SK-N-SH (cell line): ENCODE data around the gene MAGEB16. TPM values are rescaled to one million over a fixed set of nuclear protein-coding genes. Genes with fewer than 3 reads are reported as not detected.

Experiments used
- CTCF ChIA-PET: fragments of 300-600, 350-600 bp; formaldehyde crosslinking; extraction: SDS; loops from one replicate; lab custom pipeline; 2021; lab: Yijun Ruan, JAX
- POLR2A ChIA-PET: fragments of 350-600 bp; sonication (Branson Sonifier 250); formaldehyde crosslinking; extraction: SDS; loops from one replicate; lab custom pipeline; 2020; ENCODE audit warnings: antibody characterized with exemption, inconsistent platforms; lab: Yijun Ruan, JAX
- DNase-seq: peaks from one replicate; pipeline ENCODE4 v3.0.0; 2012
- H2AFZ ChIP-seq: fragments of 200-600 bp; sonication (generic); 2 replicates; pipeline ENCODE4 v1.8.1; 2016; ENCODE audit warnings: antibody characterized with exemption, mild to moderate bottlenecking, low read depth
- H3F3A ChIP-seq: fragments of 200-600 bp; sonication (generic); replicated peaks from 2 replicates; pipeline ENCODE3; 2016; ENCODE audit warnings: antibody characterized with exemption, mild to moderate bottlenecking; ENCODE audit not compliant: insufficient read depth
- H3K27ac ChIP-seq, 2 experiments: fragments of 200-500 bp in 1 of 2; fragments of 200-600 bp in 1 of 2; sonication (Bioruptor generic) in 1 of 2; sonication (generic), shearing (Covaris generic) in 1 of 2; 2 replicates each; pipeline versions ENCODE4 v1.5.1 to v1.6.1; 2014 to 2016; ENCODE audit warnings: low read depth in 2 of 2, inconsistent platforms in 1 of 2, low read length in 1 of 2, mild to moderate bottlenecking in 1 of 2, mixed read lengths in 1 of 2
- H3K27me3 ChIP-seq: fragments of 200-600 bp; sonication (generic), shearing (Covaris generic); 2 replicates; pipeline ENCODE4 v1.6.1; 2016; ENCODE audit warnings: mixed run types; ENCODE audit not compliant: insufficient read depth
- H3K36me3 ChIP-seq, 2 experiments: fragments of 200-500 bp in 1 of 2; fragments of 200-600 bp in 1 of 2; sonication (Bioruptor generic) in 1 of 2; sonication (generic) in 1 of 2; replicated peaks in 1 of 2; 2 replicates each; pipeline versions ENCODE3 to v1.5.1; 2014 to 2016; ENCODE audit warnings: low read length in 1 of 2, mild to moderate bottlenecking in 1 of 2; ENCODE audit not compliant: insufficient read depth in 2 of 2, control insufficient read depth in 1 of 2
- H3K4me1 ChIP-seq, 2 experiments: fragments of 200-500 bp in 1 of 2; fragments of 200-600 bp in 1 of 2; sonication (Bioruptor generic) in 1 of 2; sonication (generic), shearing (Covaris generic) in 1 of 2; 2 replicates each; pipeline versions ENCODE4 v1.5.1 to v1.6.1; 2014 to 2016; ENCODE audit warnings: low read depth in 1 of 2, low read length in 1 of 2, mixed run types in 1 of 2; ENCODE audit not compliant: insufficient read depth in 2 of 2, control insufficient read depth in 1 of 2
- H3K4me2 ChIP-seq: fragments of 200-600 bp; sonication (generic), shearing (Covaris generic); 2 replicates; pipeline ENCODE4 v1.6.1; 2017; ENCODE audit warnings: mixed run types
- H3K4me3 ChIP-seq, 2 experiments: fragments of 200-500 bp in 1 of 2; fragments of 200-600 bp in 1 of 2; sonication (Bioruptor generic) in 1 of 2; sonication (generic), shearing (Covaris generic) in 1 of 2; 2 replicates each; pipeline versions ENCODE4 v1.5.1 to v1.8.1; 2014 to 2016; ENCODE audit warnings: low read depth in 2 of 2, inconsistent platforms in 1 of 2, low read length in 1 of 2, mild to moderate bottlenecking in 1 of 2, mixed read lengths in 1 of 2, moderate library complexity in 1 of 2
- H3K79me2 ChIP-seq: fragments of 200-600 bp; sonication (generic); 2 replicates; pipeline ENCODE4 v1.8.1; 2017; ENCODE audit warnings: mild to moderate bottlenecking; ENCODE audit not compliant: insufficient read depth
- H3K9ac ChIP-seq: fragments of 200-600 bp; sonication (generic); 2 replicates; pipeline ENCODE4 v1.6.1; 2017; ENCODE audit warnings: mixed run types
- H3K9me2 ChIP-seq: fragments of 200-600 bp; sonication (generic); 2 replicates; pipeline ENCODE4 v1.6.1; 2017; ENCODE audit warnings: mixed run types
- H3K9me3 ChIP-seq: fragments of 200-600 bp; sonication (generic); 2 replicates; pipeline ENCODE4 v1.6.1; 2017; ENCODE audit warnings: mixed run types, mild to moderate bottlenecking, moderate library complexity
- H4K20me1 ChIP-seq: fragments of 200-600 bp; sonication (generic); 2 replicates; pipeline ENCODE4 v1.6.1; 2017; ENCODE audit warnings: mild to moderate bottlenecking, mixed run types; ENCODE audit not compliant: insufficient read depth
- CHD2 ChIP-seq: fragments of 150-350 bp; IDR thresholded peaks from 2 replicates; pipeline ENCODE4 v1.6.1; 2018; ENCODE audit warnings: low read length; ENCODE audit not compliant: partially characterized antibody
- EP300 ChIP-seq, 2 experiments: IDR thresholded peaks; 2 replicates each; pipeline versions ENCODE4 v1.4.0 to v1.6.1; 2012; ENCODE audit warnings: borderline replicate concordance in 1 of 2, low read depth in 1 of 2, low read length in 1 of 2
- EZH2phosphoT487 ChIP-seq: fragments of 200-600 bp; sonication (generic); IDR thresholded peaks from 2 replicates; pipeline ENCODE4 v1.6.1; 2017; ENCODE audit warnings: low read depth, mixed run types, mild to moderate bottlenecking, antibody characterized with exemption, moderate library complexity, borderline replicate concordance
- FOXM1 ChIP-seq: IDR thresholded peaks from 2 replicates; pipeline ENCODE4 v1.4.0; 2012; ENCODE audit warnings: low read depth, mild to moderate bottlenecking
- GATA2 ChIP-seq: sonication (generic); formaldehyde crosslinking; IDR thresholded peaks from 2 replicates; pipeline ENCODE4 v1.5.0; 2020; ENCODE audit warnings: mild to moderate bottlenecking, missing genetic modification reagents
- MEF2A ChIP-seq: IDR thresholded peaks from 2 replicates; pipeline ENCODE4 v1.4.0; 2012; ENCODE audit warnings: low read depth, borderline replicate concordance
- MXI1 ChIP-seq: IDR thresholded peaks from 2 replicates; pipeline ENCODE4 v1.6.1; 2012; ENCODE audit warnings: mild to moderate bottlenecking, low read depth, low read length, improper control_type of control experiment
- NFIC ChIP-seq: IDR thresholded peaks from 2 replicates; pipeline ENCODE4 v1.4.0; 2012; ENCODE audit warnings: borderline replicate concordance
- RAD21 ChIP-seq: IDR thresholded peaks from 2 replicates; pipeline ENCODE4 v1.6.1; 2012; ENCODE audit warnings: mild to moderate bottlenecking, low read length
- RFX5 ChIP-seq: IDR thresholded peaks from 2 replicates; pipeline ENCODE4 v1.6.1; 2012; ENCODE audit warnings: mild to moderate bottlenecking, improper control_type of control experiment, low read length
- RXRA ChIP-seq: IDR thresholded peaks from 2 replicates; pipeline ENCODE4 v1.4.0; 2012; ENCODE audit warnings: low read depth, mild to moderate bottlenecking, borderline replicate concordance
- SIN3A ChIP-seq: IDR thresholded peaks from 2 replicates; pipeline ENCODE4 v1.6.1; 2012; ENCODE audit warnings: low read depth, mild to moderate bottlenecking, low read length, moderate library complexity, borderline replicate concordance
- SMC3 ChIP-seq: IDR thresholded peaks from 2 replicates; pipeline ENCODE4 v1.6.1; 2012; ENCODE audit warnings: low read depth, low read length, improper control_type of control experiment
- TCF12 ChIP-seq: IDR thresholded peaks from 2 replicates; pipeline ENCODE4 v1.4.0; 2012
- USF1 ChIP-seq: IDR thresholded peaks from 2 replicates; pipeline ENCODE4 v1.4.0; 2012; ENCODE audit warnings: low read depth, borderline replicate concordance
- USF2 ChIP-seq: fragments of 150-350 bp; IDR thresholded peaks from 2 replicates; pipeline ENCODE4 v1.6.1; 2017; ENCODE audit warnings: antibody characterized with exemption, low read length, low read depth, borderline replicate concordance
- YY1 ChIP-seq: IDR thresholded peaks from 2 replicates; pipeline ENCODE4 v1.4.0; 2012; ENCODE audit warnings: low read depth, mild to moderate bottlenecking
- ZBTB33 ChIP-seq: IDR thresholded peaks from 2 replicates; pipeline ENCODE4 v1.4.0; 2012; ENCODE audit warnings: low read depth, borderline replicate concordance
- WGBS: methylation state at CpG from one replicate; pipeline ENCODE4 v1.1.6; 2017; ENCODE audit warnings: low lambda C conversion rate; 5-methylcytosine and 5-hydroxymethylcytosine counted together
- polyA plus RNA-seq, 3 experiments: library from polyadenylated mRNA; depleted of rRNA; stranded (reverse); fragments of >200 nt; gene quantifications; 2 replicates each; pipeline ENCODE4 v1.2.3, GENCODE V29; 2012
- TF ChIP-seq, protein P1 (sequence below): fragments of 150-350 bp; IDR thresholded peaks from 2 replicates; pipeline ENCODE4 v1.6.1; 2016; ENCODE audit warnings: mild to moderate bottlenecking, low read depth, low read length
- TF ChIP-seq, protein P2 (sequence below): fragments of 200-600 bp; sonication (generic); IDR thresholded peaks from 2 replicates; pipeline ENCODE4 v1.6.1; 2017; ENCODE audit warnings: antibody characterized with exemption, mild to moderate bottlenecking, moderate library complexity

Gene MAGEB16
- polyA plus RNA-seq, 1 of the 3 experiments (the other 2 are of a cell fraction): 0.08 TPM

DNA sequence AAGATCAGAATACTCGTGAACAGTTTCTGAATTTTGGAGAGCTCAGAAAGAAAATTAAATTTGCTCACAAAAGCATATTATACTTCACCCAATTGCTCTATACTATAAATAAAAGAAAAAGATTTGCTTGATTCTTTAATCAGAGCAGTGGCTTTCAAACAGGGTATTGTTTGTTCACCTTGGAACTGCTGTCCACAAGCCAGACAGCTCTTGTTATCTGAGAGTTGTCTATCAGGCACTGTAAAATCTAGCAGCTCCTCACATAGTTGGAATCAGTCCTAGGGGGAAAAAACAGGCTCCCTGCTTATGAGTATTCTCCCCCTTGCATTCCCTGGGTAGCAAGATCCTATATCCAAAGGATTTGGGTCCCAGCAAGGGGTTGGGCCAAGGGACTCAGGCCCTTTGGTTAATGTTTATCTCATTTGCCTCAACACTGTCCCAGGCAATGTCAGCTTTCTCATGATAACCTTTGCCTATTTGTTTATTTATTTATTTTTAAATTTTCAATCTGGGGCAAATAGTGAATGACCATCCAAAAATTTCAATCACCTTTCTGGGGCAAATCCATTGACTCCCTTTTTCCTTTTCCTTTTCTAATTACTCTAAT, 24.1 kb upstream of the MAGEB16 start (continued):
- TF ChIP-seq, protein P1, sequence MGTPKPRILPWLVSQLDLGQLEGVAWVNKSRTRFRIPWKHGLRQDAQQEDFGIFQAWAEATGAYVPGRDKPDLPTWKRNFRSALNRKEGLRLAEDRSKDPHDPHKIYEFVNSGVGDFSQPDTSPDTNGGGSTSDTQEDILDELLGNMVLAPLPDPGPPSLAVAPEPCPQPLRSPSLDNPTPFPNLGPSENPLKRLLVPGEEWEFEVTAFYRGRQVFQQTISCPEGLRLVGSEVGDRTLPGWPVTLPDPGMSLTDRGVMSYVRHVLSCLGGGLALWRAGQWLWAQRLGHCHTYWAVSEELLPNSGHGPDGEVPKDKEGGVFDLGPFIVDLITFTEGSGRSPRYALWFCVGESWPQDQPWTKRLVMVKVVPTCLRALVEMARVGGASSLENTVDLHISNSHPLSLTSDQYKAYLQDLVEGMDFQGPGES: no peak
- no peak for TF ChIP-seq RFX5
- TF ChIP-seq, protein P2, sequence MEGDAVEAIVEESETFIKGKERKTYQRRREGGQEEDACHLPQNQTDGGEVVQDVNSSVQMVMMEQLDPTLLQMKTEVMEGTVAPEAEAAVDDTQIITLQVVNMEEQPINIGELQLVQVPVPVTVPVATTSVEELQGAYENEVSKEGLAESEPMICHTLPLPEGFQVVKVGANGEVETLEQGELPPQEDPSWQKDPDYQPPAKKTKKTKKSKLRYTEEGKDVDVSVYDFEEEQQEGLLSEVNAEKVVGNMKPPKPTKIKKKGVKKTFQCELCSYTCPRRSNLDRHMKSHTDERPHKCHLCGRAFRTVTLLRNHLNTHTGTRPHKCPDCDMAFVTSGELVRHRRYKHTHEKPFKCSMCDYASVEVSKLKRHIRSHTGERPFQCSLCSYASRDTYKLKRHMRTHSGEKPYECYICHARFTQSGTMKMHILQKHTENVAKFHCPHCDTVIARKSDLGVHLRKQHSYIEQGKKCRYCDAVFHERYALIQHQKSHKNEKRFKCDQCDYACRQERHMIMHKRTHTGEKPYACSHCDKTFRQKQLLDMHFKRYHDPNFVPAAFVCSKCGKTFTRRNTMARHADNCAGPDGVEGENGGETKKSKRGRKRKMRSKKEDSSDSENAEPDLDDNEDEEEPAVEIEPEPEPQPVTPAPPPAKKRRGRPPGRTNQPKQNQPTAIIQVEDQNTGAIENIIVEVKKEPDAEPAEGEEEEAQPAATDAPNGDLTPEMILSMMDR: no peak
- TF ChIP-seq SIN3A: no peak
- TF ChIP-seq SMC3: no peak
- no peak for TF ChIP-seq TCF12
- no peak for TF ChIP-seq MEF2A
- no peak for TF ChIP-seq RAD21
- no peak for TF ChIP-seq FOXM1
- TF ChIP-seq, all 33 proteins: peak for 0

DNA sequence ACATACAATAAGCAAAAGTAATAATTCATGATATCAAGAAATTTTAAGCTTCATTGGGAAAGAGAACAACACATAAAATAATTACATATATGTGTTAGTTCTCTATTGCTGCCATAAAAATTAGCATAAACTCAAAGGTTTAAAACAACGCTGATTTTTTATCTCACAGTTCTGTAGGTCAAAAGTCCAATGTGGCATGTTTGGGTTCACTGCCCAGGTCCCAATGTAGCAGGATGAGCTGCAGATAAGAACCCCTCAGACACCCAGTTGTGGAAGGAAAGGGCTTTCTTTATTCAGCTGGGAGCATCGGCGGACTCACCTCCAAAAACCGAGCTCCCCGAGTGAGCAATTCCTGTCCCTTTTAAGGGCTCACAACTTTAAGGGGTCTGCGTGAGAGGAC, 13.1 kb upstream of the MAGEB16 start:
- Histone ChIP-seq H3K9me2 (no peaks in the 10 kb centered on the region), H3K79me2 (no peaks in the 10 kb centered on the region), H3K9me3 (no peaks in the 10 kb centered on the region), H3F3A (no peaks in the 10 kb centered on the region), H3K4me1 (no peaks in the 10 kb centered on the region), H3K4me2 (no peak overlapping the region), H3K9ac (no peak overlapping the region), H3K27ac (no peak overlapping the region), H3K4me3 (no peak overlapping the region), H2AFZ (no peak overlapping the region), H4K20me1 (no peaks in the 10 kb centered on the region; the same call in 1 of the 2 replicates), H3K27me3 (no peaks in the 10 kb centered on the region), H3K36me3 (no peaks in the 10 kb centered on the region)
- POLR2A ChIA-PET: no interaction called here
- 8% methylated on average over 5 of the region's 6 CpGs for WGBS
- CTCF ChIA-PET: no interaction called here
- TF ChIP-seq EZH2phosphoT487: no peak
- TF ChIP-seq CHD2: no peak
- TF ChIP-seq NFIC: no peak
- DNase-seq: no peak

- Histone ChIP-seq H3K36me3 (no peaks in the 10 kb centered on the region), H4K20me1 (no peaks in the 10 kb centered on the region; the same call in 1 of the 2 replicates), H3K79me2 (no peaks in the 10 kb centered on the region), H3F3A (no peaks in the 10 kb centered on the region), H3K4me1 (no peaks in the 10 kb centered on the region), H2AFZ (no peak overlapping the region), H3K9ac (no peak overlapping the region), H3K9me2 (no peaks in the 10 kb centered on the region), H3K9me3 (no peaks in the 10 kb centered on the region), H3K4me2 (no peak overlapping the region), H3K27ac (no peak overlapping the region), H3K4me3 (no peak overlapping the region), H3K27me3 (no peaks in the 10 kb centered on the region)
- ChIA-PET CTCF (no interaction called here), POLR2A (no interaction called here)
- DNase-seq: no peak
- WGBS: 5% methylated on average over 2 of the region's 2 CpGs
- TF ChIP-seq USF2 (no peak), ZBTB33 (no peak), FOXM1 (no peak), RAD21 (no peak), GATA2 (CRISPR knock-in tag) (no peak), YY1 (no peak), MXI1 (no peak), EP300 (IDR thresholded peaks at IDR 0.05; ENCODE audit: borderline replicate concordance in 1 of 2, low read depth in 1 of 2, low read length in 1 of 2) (no peak), MEF2A (no peak), RXRA (no peak), USF1 (no peak)
These were observed 11.9 kb upstream of the MAGEB16 start for GRCh38 chrX:35786271-35786670.
